Activated T-helper 2 cell treated with anti-CD3 and anti-CD28 coated beads, Interferon-gamma antibody, Interleukin-2, Interleukin-4, amounts not matched to agents 10 μg/mL and 5 μg/mL and 100 μg/mL, durations not matched to agents 14 hours and 24 hours and 36 hours (primary cell): Measurements from ENCODE around the gene PGF. TPM values are rescaled to one million over a fixed set of nuclear protein-coding genes. Genes with fewer than 3 reads are reported as not detected.
"Not testable (repeated sequence)": the region's sequence is repeated elsewhere in the genome, so short reads cannot be mapped to it uniquely, and the experiment has no call there.

ENCODE experiments used
- DNase-seq: peaks from one replicate; pipeline ENCODE4 v3.0.0; 2021; ENCODE audit warnings: low spot score
- H3K27ac Mint-ChIP-seq: one replicate; pipeline ENCODE4 v1.8.0; 2021; ENCODE audit warnings: mixed read lengths
- H3K27me3 Mint-ChIP-seq: one replicate; pipeline ENCODE4 v1.8.0; 2021; ENCODE audit warnings: low read depth, mixed read lengths
- H3K36me3 Mint-ChIP-seq: one replicate; pipeline ENCODE4 v1.8.0; 2021; ENCODE audit warnings: low read depth, mixed read lengths
- H3K4me1 Mint-ChIP-seq: one replicate; pipeline ENCODE4 v1.8.0; 2021; ENCODE audit warnings: low read depth, mixed read lengths
- H3K4me3 Mint-ChIP-seq: one replicate; pipeline ENCODE4 v1.8.0; 2021; ENCODE audit warnings: low read depth, mild to moderate bottlenecking, moderate library complexity, mixed read lengths
- H3K9me3 Mint-ChIP-seq: one replicate; pipeline ENCODE4 v1.8.0; 2021; ENCODE audit warnings: mixed read lengths
- intact Hi-C: fragments of 100-400 bp; cut with micrococcal nuclease; formaldehyde crosslinking; loops from one replicate; pipeline ENCODE4 v1.15.1; 2023
- total RNA-seq: library from RNA; stranded (reverse); gene quantifications from 2 replicates; pipeline ENCODE4 v1.2.3, GENCODE V29; 2022

The PGF gene
- total RNA-seq, result 0.34 and 0.39 TPM in 2 replicates

GRCh38 chr14:74955229-74956026 is at the start of gene PGF:
PGF (minus strand) TSS chr14:74955597; CDS start chr14:74955242, 355 bp downstream.
- no peak within 1 kb of the TSS for H3K27ac Mint-ChIP-seq
- intact Hi-C loops, result no loop called here
- no peaks in the 10 kb centered on the region for H3K4me1 Mint-ChIP-seq
- no peaks in the 10 kb centered on the region for H3K9me3 Mint-ChIP-seq
- peak; percentile 15 for DNase-seq
- peak within 1 kb of the TSS; percentile 28 for H3K4me3 Mint-ChIP-seq
- peaks cover 12% of the 10 kb centered on the region for H3K27me3 Mint-ChIP-seq
- H3K36me3 Mint-ChIP-seq, result no peaks in the 10 kb centered on the region

- Mint-ChIP-seq H3K36me3 (peaks cover 50% of the 10 kb centered on the region), H3K27ac (peak overlapping the region; percentile 88), H3K4me3 (peak overlapping the region; percentile 94), H3K4me1 (peaks cover 28% of the 10 kb centered on the region), H3K27me3 (peaks cover 2% of the 10 kb centered on the region), H3K9me3 (peaks cover 5% of the 10 kb centered on the region)
- DNase-seq, result no peak
- intact Hi-C loops, result loop anchor here (5.0 kb wide), 2 partner anchors 56 to 59 kb away; partner anchors contain the start of gene ACYP1
Observed at GRCh38 chr14:75003250-75004027, 48.0 kb upstream of the PGF start.

GRCh38 chr14:75002392-75003249 is 47.2 kb upstream of the PGF start, which contains the start of gene EIF2B2:
EIF2B2 (plus strand) TSS chr14:75002921; CDS start chr14:75002991, 70 bp downstream.
- DNase-seq, result peak; percentile 99
- H3K9me3 Mint-ChIP-seq, result peaks cover 5% of the 10 kb centered on the region
- peaks cover 2% of the 10 kb centered on the region for H3K27me3 Mint-ChIP-seq
- H3K4me1 Mint-ChIP-seq, result peaks cover 27% of the 10 kb centered on the region
- peaks cover 41% of the 10 kb centered on the region for H3K36me3 Mint-ChIP-seq
- H3K27ac Mint-ChIP-seq, result peak within 1 kb of the TSS; percentile 88
- intact Hi-C loops, result loop anchor here (5.0 kb wide), 2 partner anchors 55 to 60 kb away; partner anchors contain the start of gene ACYP1
- H3K4me3 Mint-ChIP-seq, result peak within 1 kb of the TSS; percentile 94

- intact Hi-C loops, result loop anchor here (5.0 kb wide), 2 partner anchors 55 to 60 kb away; partner anchors contain the start of gene ACYP1
- H3K4me1 Mint-ChIP-seq, result peaks cover 23% of the 10 kb centered on the region
Observed at GRCh38 chr14:75001899-75002298, 46.5 kb upstream of the PGF start.

GRCh38 chr14:75001261-75001660 is 45.9 kb upstream of the PGF start:
- Mint-ChIP-seq H3K27me3 (peaks cover 2% of the 10 kb centered on the region), H3K4me3 (no peak overlapping the region), H3K36me3 (peaks cover 28% of the 10 kb centered on the region), H3K9me3 (peaks cover 5% of the 10 kb centered on the region), H3K4me1 (peaks cover 19% of the 10 kb centered on the region), H3K27ac (no peak overlapping the region)
- DNase-seq, result no peak
- intact Hi-C loops, result loop anchor here (5.0 kb wide), 2 partner anchors 54 to 61 kb away; partner anchors contain the start of gene ACYP1

More at GRCh38 chr14:75001899-75002298, 46.5 kb upstream of the PGF start:
- Mint-ChIP-seq H3K27me3 (peaks cover 2% of the 10 kb centered on the region), H3K4me3 (peak overlapping the region; percentile 94), H3K36me3 (peaks cover 34% of the 10 kb centered on the region), H3K27ac (peak overlapping the region; percentile 88), H3K9me3 (peaks cover 5% of the 10 kb centered on the region)
- DNase-seq, result no peak

- H3K4me3 Mint-ChIP-seq, DNase-seq, intact Hi-C loops, H3K36me3 Mint-ChIP-seq, H3K9me3 Mint-ChIP-seq, H3K4me1 Mint-ChIP-seq, H3K27me3 Mint-ChIP-seq, H3K27ac Mint-ChIP-seq: not testable (repeated sequence)
Observed at GRCh38 chr14:74995781-74996180, 40.4 kb upstream of the PGF start.

GRCh38 chr14:74994182-74994581 is 38.8 kb upstream of the PGF start:
- H3K27me3 Mint-ChIP-seq, intact Hi-C loops, H3K27ac Mint-ChIP-seq, DNase-seq, H3K4me3 Mint-ChIP-seq, H3K9me3 Mint-ChIP-seq, H3K4me1 Mint-ChIP-seq, H3K36me3 Mint-ChIP-seq: not testable (repeated sequence)

- intact Hi-C loops, result no loop called here
- Mint-ChIP-seq H3K4me3 (no peak overlapping the region), H3K27ac (no peak overlapping the region), H3K4me1 (no peaks in the 10 kb centered on the region), H3K27me3 (peaks cover 7% of the 10 kb centered on the region), H3K36me3 (no peaks in the 10 kb centered on the region), H3K9me3 (no peaks in the 10 kb centered on the region)
- DNase-seq, result no peak
Observed at GRCh38 chr14:74988993-74989392, 33.6 kb upstream of the PGF start.

- Mint-ChIP-seq H3K4me1 (no peaks in the 10 kb centered on the region), H3K9me3 (no peaks in the 10 kb centered on the region), H3K4me3 (no peak overlapping the region), H3K27ac (no peak overlapping the region), H3K36me3 (no peaks in the 10 kb centered on the region), H3K27me3 (peaks cover 4% of the 10 kb centered on the region)
- intact Hi-C loops, result no loop called here
- no peak for DNase-seq
Observed at GRCh38 chr14:74988131-74988530, 32.7 kb upstream of the PGF start.

GRCh38 chr14:74985806-74986205 is 30.4 kb upstream of the PGF start:
- Mint-ChIP-seq H3K36me3 (no peaks in the 10 kb centered on the region), H3K27ac (no peak overlapping the region), H3K9me3 (no peaks in the 10 kb centered on the region), H3K4me1 (no peaks in the 10 kb centered on the region), H3K27me3 (peaks cover 3% of the 10 kb centered on the region), H3K4me3 (no peak overlapping the region)
- intact Hi-C loops, result no loop called here
- DNase-seq, result no peak

GRCh38 chr14:74985028-74985310 is 29.6 kb upstream of the PGF start:
- Mint-ChIP-seq H3K27me3 (no peaks in the 10 kb centered on the region), H3K4me3 (no peak overlapping the region), H3K27ac (no peak overlapping the region), H3K9me3 (no peaks in the 10 kb centered on the region), H3K4me1 (no peaks in the 10 kb centered on the region), H3K36me3 (no peaks in the 10 kb centered on the region)
- DNase-seq, result no peak
- intact Hi-C loops, result no loop called here

GRCh38 chr14:74984236-74985027 is 29.0 kb upstream of the PGF start:
- no peak overlapping the region for H3K27ac Mint-ChIP-seq
- no peak for DNase-seq
- no peaks in the 10 kb centered on the region for H3K36me3 Mint-ChIP-seq
- no peaks in the 10 kb centered on the region for H3K9me3 Mint-ChIP-seq
- no peaks in the 10 kb centered on the region for H3K4me1 Mint-ChIP-seq
- intact Hi-C loops, result no loop called here
- no peak overlapping the region for H3K4me3 Mint-ChIP-seq
- no peaks in the 10 kb centered on the region for H3K27me3 Mint-ChIP-seq
